ENCODE measurements around the gene CCDC158.
"Not testable (repeated sequence)": the region's sequence is repeated elsewhere in the genome, so short reads cannot be mapped to it uniquely, and the experiment has no call there.

CCDC158 gene

GRCh38 chr4:76307660-76308014 is 113.3 kb downstream of the CCDC158 start:
- DNase-seq, result no peak

DNA sequence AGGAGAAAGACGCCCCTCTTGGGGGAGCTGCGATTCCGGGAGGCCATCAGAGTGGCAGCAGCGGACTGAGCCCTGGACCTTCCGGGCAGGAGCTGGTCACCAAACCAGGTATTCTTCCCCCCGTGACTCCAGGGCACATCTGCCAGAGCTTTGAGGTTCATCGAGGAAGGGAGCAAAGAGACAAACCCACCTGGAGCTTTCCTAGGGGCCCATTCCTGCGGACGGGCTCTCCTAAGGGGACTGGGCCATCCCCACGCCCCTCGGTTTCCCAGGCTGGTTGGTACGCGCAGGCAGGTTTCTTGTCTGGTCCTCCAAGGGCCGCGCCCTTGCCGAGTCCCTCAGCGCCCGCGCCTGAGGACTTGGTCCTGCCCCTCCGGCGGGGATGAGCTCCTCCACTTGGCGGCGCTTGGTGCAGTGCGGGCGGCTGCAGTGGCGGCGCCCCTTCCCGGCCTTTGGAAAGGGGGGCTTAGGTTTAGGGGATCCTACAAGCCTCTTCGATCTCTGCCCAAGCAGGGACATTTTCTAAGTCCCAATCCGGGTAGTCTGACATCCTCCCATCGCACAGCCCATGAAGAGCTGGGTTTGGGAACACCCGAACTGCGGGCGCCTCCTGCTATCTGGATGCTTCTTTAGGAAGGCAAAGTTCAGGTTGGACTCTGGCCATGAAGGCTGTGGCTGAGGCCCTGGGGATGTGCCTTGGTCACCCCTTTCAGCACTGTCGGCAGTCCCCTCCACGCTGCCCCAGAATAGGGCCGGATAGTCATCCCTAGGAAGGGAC is 113.9 kb downstream of the CCDC158 start:
- no peak for DNase-seq

DNA sequence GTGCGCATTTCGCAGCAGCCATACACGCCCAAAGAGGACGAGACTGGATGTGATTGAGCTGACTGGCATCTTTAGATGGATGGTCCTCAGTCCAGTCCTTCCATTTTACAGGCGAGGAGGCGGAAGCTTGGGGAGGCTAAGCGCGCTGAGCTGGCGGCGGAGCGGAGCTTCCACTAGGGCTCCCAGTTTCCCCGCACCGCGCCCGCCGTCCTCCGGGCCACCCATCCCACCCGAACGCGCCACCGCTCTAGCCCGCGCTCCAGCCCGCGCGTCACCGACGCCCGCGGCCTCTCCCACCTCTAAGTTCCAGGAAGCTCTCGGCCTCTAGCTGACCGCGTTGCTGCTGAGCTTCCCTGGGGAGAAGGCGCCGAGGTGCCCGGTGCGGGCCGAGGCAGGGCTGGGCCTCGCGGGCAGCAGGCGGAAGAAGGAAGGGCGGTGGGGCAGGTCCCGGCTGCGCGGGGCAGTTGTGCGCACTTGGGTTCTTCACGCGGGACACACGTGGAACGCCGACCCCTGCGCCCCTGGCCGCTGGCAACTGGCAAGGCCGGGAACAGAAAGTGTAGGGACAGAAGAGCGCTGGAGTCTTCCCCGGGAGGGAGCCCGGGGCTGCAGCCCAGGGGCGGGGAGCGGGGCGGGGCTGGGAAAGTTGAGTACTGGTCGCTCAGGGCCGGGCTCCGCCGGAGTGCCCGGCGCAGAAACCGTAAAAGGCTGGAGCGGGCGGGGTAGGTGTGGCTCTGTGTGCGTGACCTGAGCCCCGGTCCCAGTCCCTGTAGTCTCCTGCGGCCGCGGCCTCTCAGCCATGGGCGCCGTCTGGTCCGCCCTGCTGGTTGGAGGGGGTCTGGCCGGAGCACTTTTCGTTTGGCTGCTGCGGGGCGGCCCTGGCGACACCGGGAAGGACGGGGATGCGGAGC is 114.7 kb downstream of the CCDC158 start, which contains the start of gene STBD1:
TSS of gene STBD1 (plus strand) at position 763 of the 911 bp plus-strand sequence. CDS start at position 800, 37 bp downstream.
- no peak for DNase-seq

- DNase-seq, result no peak
These were observed 115.8 kb downstream of the CCDC158 start for GRCh38 chr4:76305033-76305687.

GRCh38 chr4:76302826-76303438 is 118.0 kb downstream of the CCDC158 start:
- DNase-seq, result no peak

DNA sequence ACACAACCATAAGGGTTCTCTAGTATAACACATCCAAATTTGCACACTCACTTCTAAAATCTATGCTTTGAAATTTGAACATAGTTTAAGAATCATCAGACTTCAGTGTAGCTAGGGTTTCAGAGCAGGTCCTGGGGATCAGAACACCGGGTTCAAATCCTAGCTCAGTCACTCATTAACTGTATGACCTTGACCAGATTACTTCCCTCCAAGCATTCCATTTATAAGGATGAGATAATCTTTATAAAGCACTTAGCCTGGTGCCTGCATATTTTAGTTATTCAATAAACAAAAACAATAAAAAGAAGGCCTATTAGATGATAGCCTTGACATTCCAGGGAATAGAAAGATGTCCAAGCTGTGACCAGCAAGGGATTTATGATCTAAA is 119.2 kb downstream of the CCDC158 start:
- no peak for DNase-seq

DNA sequence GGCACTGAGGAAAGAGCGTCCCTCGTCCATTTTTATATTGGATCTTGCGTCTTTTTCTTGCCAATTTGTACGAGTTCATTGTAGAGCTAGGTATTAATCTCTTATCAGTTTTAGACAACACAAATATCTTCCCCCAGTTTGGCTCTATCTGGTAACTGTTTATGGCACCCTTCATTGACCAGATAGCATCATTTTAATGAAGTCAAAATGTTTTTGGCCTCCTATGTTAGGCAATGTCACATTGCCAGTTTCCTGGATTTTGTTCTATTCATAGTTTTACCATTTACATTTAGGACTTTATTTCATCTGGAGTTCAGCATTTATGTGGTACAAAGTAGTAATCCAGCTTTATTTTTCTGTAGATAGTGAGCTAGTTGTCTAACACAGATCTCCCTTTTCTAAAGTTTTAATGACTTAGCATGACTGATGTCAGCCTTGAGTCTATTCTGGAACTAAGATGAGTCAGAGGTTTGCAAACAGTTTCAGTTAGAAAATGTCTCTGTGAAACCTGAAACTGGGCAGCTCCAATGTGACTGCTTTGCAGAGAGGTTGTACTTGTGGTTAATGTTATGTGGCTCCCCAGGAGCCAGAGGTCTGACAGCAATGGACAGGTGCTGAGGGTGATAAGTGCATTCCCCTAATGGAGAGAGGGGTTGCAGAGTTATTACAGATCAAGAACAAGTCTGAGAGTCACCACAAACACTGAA is 119.7 kb downstream of the CCDC158 start:
- no peak for DNase-seq

- DNase-seq, result no peak
These were observed 120.9 kb downstream of the CCDC158 start for GRCh38 chr4:76300012-76300411.

GRCh38 chr4:76298227-76298626 is 122.7 kb downstream of the CCDC158 start:
- DNase-seq, result no peak

GRCh38 chr4:76296286-76296820 is 124.6 kb downstream of the CCDC158 start:
- no peak for DNase-seq

- no peak for DNase-seq
These were observed 127.2 kb downstream of the CCDC158 start for GRCh38 chr4:76293772-76294171.

- DNase-seq, result no peak
These were observed 128.2 kb downstream of the CCDC158 start for GRCh38 chr4:76292730-76293129.

- not testable (repeated sequence) for DNase-seq
These were observed 133.1 kb downstream of the CCDC158 start for GRCh38 chr4:76287811-76288210.

GRCh38 chr4:76283900-76284299 is 137.0 kb downstream of the CCDC158 start:
- no peak for DNase-seq

DNA sequence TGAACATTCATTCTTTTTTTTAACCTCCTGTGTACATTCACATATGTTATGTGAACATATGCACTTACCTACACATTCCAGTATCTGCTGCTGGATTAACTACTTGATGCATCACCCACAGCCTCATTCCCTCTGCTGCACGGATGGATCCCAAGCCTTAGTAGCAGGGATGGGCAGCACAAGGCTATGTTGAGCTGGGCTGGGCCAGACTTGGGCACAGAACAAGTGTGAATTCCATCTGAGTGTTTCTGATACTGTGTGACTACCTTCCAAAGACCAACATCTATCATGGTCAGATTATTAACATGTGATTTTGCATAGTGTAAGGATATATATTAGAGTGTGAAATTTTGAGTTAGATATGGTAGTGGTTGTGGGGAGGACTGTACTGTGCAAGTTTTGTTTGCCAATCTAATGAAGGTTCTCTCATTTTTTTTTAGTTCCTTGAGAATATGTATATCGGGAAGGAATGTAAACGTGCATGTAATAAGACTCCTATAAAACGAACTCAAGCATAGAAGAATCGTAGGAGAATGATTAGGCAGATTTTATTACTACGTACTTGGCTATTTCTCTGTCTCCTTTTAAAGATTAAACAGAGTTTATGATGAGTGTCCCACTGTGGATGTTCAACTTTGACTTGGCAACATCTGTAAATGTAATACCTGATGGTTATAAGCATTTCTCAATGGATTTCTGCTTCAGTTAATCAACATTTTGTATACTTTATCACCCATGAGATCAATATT is 137.8 kb downstream of the CCDC158 start:
- DNase-seq, result no peak

- not testable (repeated sequence) for DNase-seq
These were observed 139.3 kb downstream of the CCDC158 start for GRCh38 chr4:76281594-76281993.

DNA sequence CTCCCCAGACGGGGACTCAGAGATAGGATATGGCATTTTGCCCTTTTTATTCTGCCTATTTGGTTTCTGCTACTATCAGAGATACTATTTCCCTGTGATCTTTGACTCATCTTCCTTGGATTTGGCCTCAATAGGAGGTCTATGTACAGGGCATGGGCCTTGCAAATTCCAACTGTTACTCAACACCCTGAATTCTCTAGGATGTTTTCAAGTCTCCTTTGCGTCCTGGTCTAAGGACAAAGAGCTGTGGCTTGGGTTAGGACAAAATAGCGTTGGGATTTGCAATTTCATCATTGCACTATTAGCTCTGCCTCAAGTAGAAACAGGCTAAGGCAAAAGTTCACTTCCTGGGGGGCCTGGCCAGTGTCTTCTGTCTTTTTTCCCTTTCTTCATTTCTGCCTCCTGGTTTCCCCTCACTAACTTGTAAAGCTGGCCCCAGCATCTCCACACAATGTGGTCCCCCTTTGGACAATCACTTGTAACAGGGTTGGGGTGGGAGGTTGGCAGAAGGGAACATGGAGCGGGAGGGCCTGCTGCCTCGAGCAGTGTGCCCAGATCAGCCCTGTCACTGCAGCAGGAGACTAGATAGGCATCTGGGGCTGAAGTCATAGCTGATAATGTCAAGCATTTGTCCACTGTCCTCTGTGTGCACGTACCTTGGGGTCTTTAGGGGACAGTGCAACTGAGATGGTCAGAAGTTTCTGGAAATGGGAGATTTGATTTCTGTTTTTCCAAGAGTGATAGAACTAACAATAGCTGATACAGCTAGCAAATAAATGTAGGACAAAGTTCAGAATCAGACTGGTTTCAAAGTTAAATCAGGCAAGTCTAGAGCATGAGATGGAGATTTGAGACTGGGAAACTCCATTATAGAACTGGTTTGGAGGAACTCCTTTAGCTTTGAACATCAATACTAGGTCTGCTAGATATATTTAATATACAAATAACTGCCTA is 140.2 kb downstream of the CCDC158 start:
- DNase-seq, result no peak

- DNase-seq, result no peak
These were observed 141.5 kb downstream of the CCDC158 start for GRCh38 chr4:76279462-76279861.

GRCh38 chr4:76278583-76278982 is 142.4 kb downstream of the CCDC158 start:
- DNase-seq, result no peak

- DNase-seq, result no peak
These were observed 143.3 kb downstream of the CCDC158 start for GRCh38 chr4:76277667-76278066.
